ENCODE measurements around the gene DMPK. TPM values are rescaled to one million over a fixed set of nuclear protein-coding genes. Genes with fewer than 3 reads are reported as not detected.

DMPK gene
- total and polyA plus RNA-seq, 2 of the 4 experiments (the other 2 are of a cell fraction): 7.9 to 50.7 TPM

GRCh38 chr19:45784096-45784495 is 1.8 kb upstream of the DMPK start:
- intact Hi-C loops (cut with micrococcal nuclease): no loop called here
- H3K23ac ChIP-seq (ENCODE audit: low read depth, low read length): peak overlapping the region; percentile 74
- peaks cover 19% of the 10 kb centered on the region for H3K9me1 ChIP-seq (ENCODE audit: insufficient read depth, low read length)
- H2BK15ac ChIP-seq (ENCODE audit: low read depth, low read length): no peak overlapping the region
- H3K36me3 ChIP-seq (ENCODE audit: control insufficient read depth, insufficient read depth, low read length): peaks cover 44% of the 10 kb centered on the region
- no peak overlapping the region for H3K4me3 ChIP-seq (ENCODE audit: insufficient read depth, low read depth, low read length)
- no peak overlapping the region for H4K91ac ChIP-seq (ENCODE audit: insufficient read depth, low read depth, low read length)
- H2AFZ ChIP-seq (replicated peaks; ENCODE audit: low read length, poor library complexity): no peak overlapping the region
- CTCF ChIA-PET: no interaction called here
- no peak overlapping the region for H2AK9ac ChIP-seq (replicated peaks; ENCODE audit: low read depth, low read length, poor library complexity)
- dilution Hi-C loops (cut with HindIII; ENCODE audit: low sequenced_read_pairs, unreplicated experiment): no loop called here
- WGBS, 2 experiments (ENCODE audit: extremely low coverage in 2 of 2, insufficient read length in 1 of 2): 71% methylated on average over 2 of the region's 4 CpGs; no CpG with 5 or more reads in 1 of the 2 experiments
- no peak for ATAC-seq (ENCODE audit: low read depth)
- peak overlapping the region; percentile 91 for H3K4ac ChIP-seq (ENCODE audit: low read depth, low read length)
- peak overlapping the region; percentile 94 for H2BK5ac ChIP-seq (ENCODE audit: low read depth, low read length, poor library complexity, severe bottlenecking)
- peaks cover 24% of the 10 kb centered on the region for H4K20me1 ChIP-seq (ENCODE audit: insufficient read depth, low read length)
- H3K18ac ChIP-seq (ENCODE audit: low read depth, low read length): no peak overlapping the region
- H3K27ac ChIP-seq (ENCODE audit: insufficient read depth, low read length): peak overlapping the region; percentile 94; the same call in 1 of the 2 replicates
- peaks cover 30% of the 10 kb centered on the region for H3K4me1 ChIP-seq (ENCODE audit: control insufficient read depth, insufficient read depth, low read length)
- H3K56ac ChIP-seq (ENCODE audit: extremely low read depth, insufficient read depth, low read length): no peak overlapping the region
- peaks cover 32 to 83% of the 10 kb centered on the region in 2 experiments for H3K79me1 ChIP-seq (ENCODE audit: low read depth in 1 of 2, low read length in 2 of 2)
- no peaks in the 10 kb centered on the region for H3K27me3 ChIP-seq (ENCODE audit: control insufficient read depth, insufficient read depth, low read length)
- TF ChIP-seq MAZ (IDR thresholded peaks at IDR 0.05; ENCODE audit: borderline replicate concordance, low read depth, low read length): no peak
- TF ChIP-seq RCOR1 (IDR thresholded peaks at IDR 0.05; ENCODE audit: insufficient replicate concordance, low read length): no peak
- TF ChIP-seq ELK1 (IDR thresholded peaks at IDR 0.05; ENCODE audit: borderline replicate concordance, low read depth, low read length): no peak
- TF ChIP-seq BHLHE40 (IDR thresholded peaks at IDR 0.05; ENCODE audit: low read depth, low read length): no peak
- TF ChIP-seq CEBPB (IDR thresholded peaks at IDR 0.05; ENCODE audit: low read depth, low read length): no peak
- no peak for TF ChIP-seq POLR2A (IDR thresholded peaks at IDR 0.05; ENCODE audit: low read depth, low read length)
- no peak for TF ChIP-seq CHD1 (IDR thresholded peaks at IDR 0.05; ENCODE audit: low read depth, low read length)
- no peak for TF ChIP-seq CTCF (conservative IDR thresholded peaks at IDR 0.05; ENCODE audit: low read depth, low read length)
- TF ChIP-seq RFX5 (IDR thresholded peaks at IDR 0.05; ENCODE audit: low read depth, low read length): no peak
- no peak for TF ChIP-seq RAD21 (IDR thresholded peaks at IDR 0.05; ENCODE audit: low read length)
- no peak for TF ChIP-seq MXI1 (IDR thresholded peaks at IDR 0.05; ENCODE audit: borderline replicate concordance, low read depth, low read length)
- no peak for TF ChIP-seq MAFK (IDR thresholded peaks at IDR 0.05; ENCODE audit: low read depth, low read length)
- TF ChIP-seq NFE2L2 (IDR thresholded peaks at IDR 0.05; ENCODE audit: low read depth, low read length): no peak
- TF ChIP-seq SMC3 (IDR thresholded peaks at IDR 0.05; ENCODE audit: low read depth, low read length): no peak
- TF ChIP-seq USF2 (IDR thresholded peaks at IDR 0.05; ENCODE audit: low read depth, low read length): no peak
- no peak for TF ChIP-seq FOS (IDR thresholded peaks at IDR 0.05; ENCODE audit: low read depth, low read length)
- POLR2A ChIA-PET (ENCODE audit: unreplicated experiment): no interaction called here
- peak overlapping the region; percentile 23; the same call in 1 of the 2 replicates for H3K14ac ChIP-seq (replicated peaks; ENCODE audit: low read depth, low read length)
- H2AK5ac ChIP-seq (ENCODE audit: low read depth, low read length): peak overlapping the region; percentile 73; the same call in 1 of the 2 replicates
- no peak for DNase-seq
- no peaks in the 10 kb centered on the region for H3K9me3 ChIP-seq (ENCODE audit: control insufficient read depth, insufficient read depth, low read length)
- H4K5ac ChIP-seq (ENCODE audit: low read depth, low read length): no peak overlapping the region
- H2BK120ac ChIP-seq (ENCODE audit: low read depth, low read length): peak overlapping the region; percentile 94; the same call in 1 of the 2 replicates
- BruUV-seq (replicated peaks): no TSS peak
- no peak overlapping the region for H3K9ac ChIP-seq (ENCODE audit: low read depth, low read length)
- H3K4me2 ChIP-seq (ENCODE audit: low read depth, low read length): no peak overlapping the region
- peak overlapping the region in 1 of 2 experiments; percentile 30; a peak in 2 of 4 replicates for H4K8ac ChIP-seq (ENCODE audit: low read depth in 2 of 2, low read length in 2 of 2)
- in situ Hi-C loops (cut with MboI; ENCODE audit: low sequenced_read_pairs): no loop called here
- H2BK20ac ChIP-seq (ENCODE audit: low read depth, low read length): 0 out of 2 replicates have a peak overlapping the region, but pooled peaks have one; percentile 20
